Measurements from ENCODE around the gene CENPN. TPM values are rescaled to one million over a fixed set of nuclear protein-coding genes. Genes with fewer than 3 reads are reported as not detected.

Gene CENPN
- total and polyA plus RNA-seq, 5 donors from 2014 or later, result 3.4 to 13.5 (median 7.5) TPM

DNA sequence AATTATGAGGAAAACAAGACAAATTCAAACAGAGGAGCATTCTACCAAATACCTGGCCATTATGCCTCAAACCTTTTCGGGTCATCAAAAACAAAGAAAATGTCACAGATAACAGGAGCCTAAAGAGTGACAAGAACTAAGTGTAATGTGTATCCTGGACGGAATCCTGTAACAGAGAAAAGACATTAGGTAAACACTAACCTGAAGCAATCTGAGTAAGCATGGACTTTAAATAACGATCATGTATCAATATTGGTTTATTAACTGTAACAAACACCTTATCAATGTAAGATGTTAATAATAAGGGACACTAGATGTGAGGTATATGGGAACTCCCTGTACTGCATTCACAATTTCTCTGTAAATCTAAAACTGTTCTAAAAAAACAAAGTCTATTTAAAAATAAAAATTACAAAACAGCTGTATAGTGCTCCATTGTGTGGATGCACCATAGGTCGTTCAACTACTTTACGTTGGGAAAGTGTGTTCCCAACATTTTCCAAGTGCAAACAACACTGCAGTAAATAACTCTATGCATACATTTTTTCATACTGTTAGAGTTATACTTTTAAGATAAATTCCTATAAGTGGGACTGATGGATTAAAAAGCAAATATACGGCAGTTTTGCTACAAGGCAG lies 15.1 kb upstream of the CENPN start:
- no peaks in the 10 kb centered on the region for H3K9me3 ChIP-seq (ENCODE audit: control insufficient read depth in 2 of 2, low read length in 2 of 2)
- no peaks in the 10 kb centered on the region for H3K9me3 Mint-ChIP-seq
- H3K27me3 ChIP-seq (ENCODE audit: control insufficient read depth, insufficient read depth, low read length), result no peaks in the 10 kb centered on the region
- no peak overlapping the region for H3K27ac Mint-ChIP-seq
- H3K4me3 ChIP-seq (ENCODE audit: low read depth, low read length), result no peak overlapping the region
- H3K27ac ChIP-seq (ENCODE audit: insufficient read depth, low read length, poor library complexity, severe bottlenecking), result no peak overlapping the region
- peaks cover 4% of the 10 kb centered on the region for H3K4me1 ChIP-seq (ENCODE audit: control insufficient read depth, insufficient read depth, low read length, poor library complexity, severe bottlenecking)
- H3K4me3 Mint-ChIP-seq, result no peak overlapping the region
- peaks cover 24% of the 10 kb centered on the region for H3K36me3 ChIP-seq (ENCODE audit: control insufficient read depth, insufficient read depth, low read length)
- ATAC-seq (ENCODE audit: low read depth in 2 of 2) (no peak), DNase-seq (no peak)
- H3K27me3 Mint-ChIP-seq, result no peaks in the 10 kb centered on the region
- H3K36me3 Mint-ChIP-seq, result peaks cover 3% of the 10 kb centered on the region
- peaks cover 31 to 67% (median 44%) of the 10 kb centered on the region in 4 donors for H3K4me1 Mint-ChIP-seq

DNA sequence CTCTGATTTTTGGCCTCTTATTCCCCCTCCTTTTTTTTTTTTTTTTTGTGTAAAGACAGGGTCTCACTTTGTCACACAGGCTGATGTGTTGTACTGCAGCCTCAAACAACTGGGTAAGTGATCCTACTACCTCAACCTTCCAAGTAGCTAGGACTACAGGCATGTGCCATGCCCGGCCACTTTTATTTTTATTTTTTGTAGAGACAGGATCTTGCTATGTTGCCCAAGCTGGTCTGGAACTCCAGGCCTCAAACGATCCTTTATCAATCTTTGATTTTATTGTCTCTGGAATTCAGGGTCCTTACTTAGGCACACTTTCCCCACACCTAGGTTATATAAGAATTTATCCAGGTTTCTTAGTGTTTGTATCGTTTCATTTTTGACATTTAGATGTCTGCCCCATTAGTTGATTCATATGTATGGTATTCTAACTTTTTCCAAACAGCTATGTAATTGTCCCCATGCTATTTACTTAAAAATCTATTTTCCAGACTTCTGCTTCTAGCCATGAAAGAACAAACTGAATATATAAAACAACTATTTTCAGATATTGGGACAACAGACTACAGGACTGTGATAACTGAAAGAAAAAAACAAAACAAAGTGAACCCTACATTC lies 14.2 kb upstream of the CENPN start:
- ATAC-seq (ENCODE audit: low read depth in 2 of 2) (no peak), DNase-seq (no peak)
- no peak overlapping the region for H3K4me3 ChIP-seq (ENCODE audit: low read depth, low read length)
- Mint-ChIP-seq H3K4me1 (peaks cover 28 to 68% (median 42%) of the 10 kb centered on the region in 4 donors), H3K27me3 (no peaks in the 10 kb centered on the region), H3K27ac (peak overlapping the region; percentile 29 to 82 (median 60)), H3K9me3 (no peaks in the 10 kb centered on the region), H3K36me3 (peaks cover 3% of the 10 kb centered on the region), H3K4me3 (peak overlapping the region in 3 of 4 donors; percentile 23 to 32 (median 31))
- H3K4me1 ChIP-seq (ENCODE audit: control insufficient read depth, insufficient read depth, low read length, poor library complexity, severe bottlenecking), result peaks cover 6% of the 10 kb centered on the region
- no peaks in the 10 kb centered on the region for H3K9me3 ChIP-seq (ENCODE audit: control insufficient read depth in 2 of 2, low read length in 2 of 2)
- peaks cover 23% of the 10 kb centered on the region for H3K36me3 ChIP-seq (ENCODE audit: control insufficient read depth, insufficient read depth, low read length)
- no peaks in the 10 kb centered on the region for H3K27me3 ChIP-seq (ENCODE audit: control insufficient read depth, insufficient read depth, low read length)
- H3K27ac ChIP-seq (ENCODE audit: insufficient read depth, low read length, poor library complexity, severe bottlenecking), result no peak overlapping the region

DNA sequence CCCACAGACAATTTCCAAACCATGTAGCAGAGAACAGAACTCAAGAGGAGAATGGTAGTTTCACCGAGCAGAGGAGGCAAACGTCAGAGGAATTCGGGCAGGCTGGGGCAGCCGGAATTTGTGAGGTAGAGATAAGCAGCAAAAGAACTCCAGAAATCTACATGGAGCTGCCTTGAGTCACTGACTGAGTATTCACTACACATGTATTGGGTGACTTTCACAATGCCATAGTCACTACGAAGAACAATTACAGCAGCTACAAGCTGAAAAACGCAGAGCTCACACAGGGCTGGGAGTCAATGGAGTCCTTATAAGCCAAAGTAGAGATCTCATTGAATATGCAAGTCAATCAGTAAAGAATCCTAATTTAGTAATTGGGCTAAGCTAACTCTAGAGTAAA lies 13.7 kb upstream of the CENPN start:
- DNase-seq (no peak), ATAC-seq (ENCODE audit: low read depth in 2 of 2) (no peak)
- Mint-ChIP-seq H3K27me3 (no peaks in the 10 kb centered on the region), H3K4me3 (peak overlapping the region in 2 of 4 donors; percentile 23 to 32), H3K9me3 (no peaks in the 10 kb centered on the region), H3K4me1 (peaks cover 33 to 68% (median 43%) of the 10 kb centered on the region in 4 donors), H3K27ac (peak overlapping the region; percentile 29 to 82 (median 60)), H3K36me3 (peaks cover 3% of the 10 kb centered on the region)
- H3K27me3 ChIP-seq (ENCODE audit: control insufficient read depth, insufficient read depth, low read length), result no peaks in the 10 kb centered on the region
- H3K36me3 ChIP-seq (ENCODE audit: control insufficient read depth, insufficient read depth, low read length), result peaks cover 20% of the 10 kb centered on the region
- H3K27ac ChIP-seq (ENCODE audit: insufficient read depth, low read length, poor library complexity, severe bottlenecking), result no peak overlapping the region
- no peak overlapping the region for H3K4me3 ChIP-seq (ENCODE audit: low read depth, low read length)
- H3K9me3 ChIP-seq (ENCODE audit: control insufficient read depth in 2 of 2, low read length in 2 of 2), result no peaks in the 10 kb centered on the region
- peaks cover 9% of the 10 kb centered on the region for H3K4me1 ChIP-seq (ENCODE audit: control insufficient read depth, insufficient read depth, low read length, poor library complexity, severe bottlenecking)

DNA sequence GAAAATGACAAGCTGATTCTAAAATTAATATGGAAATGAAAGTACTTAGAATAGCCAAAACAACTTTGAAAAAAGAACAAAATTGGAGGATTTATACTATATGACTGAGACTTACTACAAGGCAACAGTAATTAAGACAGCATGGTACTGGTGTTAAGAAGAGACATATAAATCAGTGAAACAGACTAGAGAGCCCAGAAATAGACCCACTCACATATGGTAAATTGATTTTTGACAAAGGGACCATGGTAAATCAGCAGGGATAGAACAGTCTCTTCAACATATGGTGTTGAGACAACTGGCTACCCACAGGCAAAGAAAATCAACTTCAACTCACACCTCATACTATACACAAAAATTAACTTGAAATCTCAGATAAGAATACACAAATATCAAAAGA lies 13.2 kb upstream of the CENPN start:
- Histone ChIP-seq H3K4me3 (ENCODE audit: low read depth, low read length) (no peak overlapping the region), H3K27ac (ENCODE audit: insufficient read depth, low read length, poor library complexity, severe bottlenecking) (no peak overlapping the region), H3K36me3 (ENCODE audit: control insufficient read depth, insufficient read depth, low read length) (peaks cover 19% of the 10 kb centered on the region), H3K4me1 (ENCODE audit: control insufficient read depth, insufficient read depth, low read length, poor library complexity, severe bottlenecking) (peaks cover 9% of the 10 kb centered on the region), H3K9me3 (ENCODE audit: control insufficient read depth in 2 of 2, low read length in 2 of 2) (no peaks in the 10 kb centered on the region), H3K27me3 (ENCODE audit: control insufficient read depth, insufficient read depth, low read length) (no peaks in the 10 kb centered on the region)
- peaks cover 3% of the 10 kb centered on the region for H3K36me3 Mint-ChIP-seq
- DNase-seq (no peak), ATAC-seq (ENCODE audit: low read depth in 2 of 2) (no peak)
- no peaks in the 10 kb centered on the region for H3K9me3 Mint-ChIP-seq
- peaks cover 37 to 68% (median 45%) of the 10 kb centered on the region in 4 donors for H3K4me1 Mint-ChIP-seq
- H3K27me3 Mint-ChIP-seq, result no peaks in the 10 kb centered on the region
- H3K27ac Mint-ChIP-seq, result peak overlapping the region in 2 of 3 donors; percentile 2 to 29
- peak overlapping the region in 2 of 4 donors; percentile 23 to 59 for H3K4me3 Mint-ChIP-seq

DNA sequence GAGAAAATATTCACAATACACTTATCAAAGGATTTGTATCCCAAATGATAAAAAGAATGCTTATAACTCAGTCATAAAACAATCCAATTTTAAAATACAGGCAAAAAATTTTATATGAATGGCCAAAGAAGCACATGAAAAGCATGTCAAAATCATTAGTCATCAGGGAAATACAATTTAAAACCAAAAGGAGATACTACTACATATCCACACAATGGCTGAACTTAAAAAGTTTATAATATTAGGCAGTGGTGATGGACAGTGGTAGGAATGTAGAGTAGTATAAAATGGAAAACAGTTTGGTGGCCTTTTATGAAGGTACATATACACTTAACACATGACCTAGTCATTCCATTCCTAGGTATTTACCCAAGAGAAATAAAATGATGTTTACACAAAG lies 12.6 kb upstream of the CENPN start:
- H3K4me1 Mint-ChIP-seq, result peaks cover 38 to 70% (median 51%) of the 10 kb centered on the region in 4 donors
- no peak for DNase-seq
- no peak for ATAC-seq (ENCODE audit: low read depth in 2 of 2)
- no peaks in the 10 kb centered on the region for H3K9me3 Mint-ChIP-seq
- Histone ChIP-seq H3K4me3 (ENCODE audit: low read depth, low read length) (no peak overlapping the region), H3K4me1 (ENCODE audit: control insufficient read depth, insufficient read depth, low read length, poor library complexity, severe bottlenecking) (peaks cover 9% of the 10 kb centered on the region), H3K27ac (ENCODE audit: insufficient read depth, low read length, poor library complexity, severe bottlenecking) (no peak overlapping the region), H3K27me3 (ENCODE audit: control insufficient read depth, insufficient read depth, low read length) (no peaks in the 10 kb centered on the region), H3K9me3 (ENCODE audit: control insufficient read depth in 2 of 2, low read length in 2 of 2) (no peaks in the 10 kb centered on the region), H3K36me3 (ENCODE audit: control insufficient read depth, insufficient read depth, low read length) (peaks cover 18% of the 10 kb centered on the region)
- peak overlapping the region in 1 of 3 donors; percentile 29 for H3K27ac Mint-ChIP-seq
- peak overlapping the region in 1 of 4 donors; percentile 23 for H3K4me3 Mint-ChIP-seq
- H3K36me3 Mint-ChIP-seq, result peaks cover 8% of the 10 kb centered on the region
- H3K27me3 Mint-ChIP-seq, result no peaks in the 10 kb centered on the region

DNA sequence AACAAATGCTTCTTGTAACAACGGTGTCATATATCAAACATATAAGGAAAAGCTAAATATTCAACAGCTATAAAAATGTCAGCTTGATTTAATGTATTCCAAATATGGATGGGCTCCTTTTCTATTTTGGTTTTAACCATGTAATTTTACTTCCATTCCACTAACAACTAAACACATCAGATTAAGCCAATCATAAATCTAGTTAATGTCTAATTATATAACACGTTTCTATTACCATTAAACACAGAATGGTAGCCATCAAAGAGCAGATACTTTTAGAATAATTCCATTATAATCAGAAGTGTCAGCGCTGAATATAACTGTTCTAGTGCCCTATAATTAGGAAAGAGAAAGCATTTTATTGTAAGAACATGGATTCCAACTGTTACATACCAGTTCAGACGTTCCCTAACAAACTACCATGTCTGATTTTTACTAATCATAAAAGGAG lies 10.3 kb upstream of the CENPN start:
- H3K36me3 Mint-ChIP-seq, result peaks cover 5% of the 10 kb centered on the region
- no peaks in the 10 kb centered on the region for H3K27me3 ChIP-seq (ENCODE audit: control insufficient read depth, insufficient read depth, low read length)
- DNase-seq, result no peak
- no peaks in the 10 kb centered on the region for H3K27me3 Mint-ChIP-seq
- H3K9me3 Mint-ChIP-seq, result no peaks in the 10 kb centered on the region
- H3K4me1 Mint-ChIP-seq, result peaks cover 45 to 84% (median 65%) of the 10 kb centered on the region in 4 donors
- no peaks in the 10 kb centered on the region for H3K9me3 ChIP-seq (ENCODE audit: control insufficient read depth in 2 of 2, low read length in 2 of 2)
- H3K36me3 ChIP-seq (ENCODE audit: control insufficient read depth, insufficient read depth, low read length), result peaks cover 6% of the 10 kb centered on the region
- ATAC-seq (ENCODE audit: low read depth in 2 of 2), result no peak
- H3K27ac Mint-ChIP-seq, result peak overlapping the region; percentile 96 to 99 (median 98)
- peak overlapping the region; percentile 85 for H3K27ac ChIP-seq (ENCODE audit: insufficient read depth, low read length, poor library complexity, severe bottlenecking)
- H3K4me3 ChIP-seq (ENCODE audit: low read depth, low read length), result peak overlapping the region; percentile 99
- peaks cover 9% of the 10 kb centered on the region for H3K4me1 ChIP-seq (ENCODE audit: control insufficient read depth, insufficient read depth, low read length, poor library complexity, severe bottlenecking)
- H3K4me3 Mint-ChIP-seq, result peak overlapping the region; percentile 89 to 98 (median 93)

DNA sequence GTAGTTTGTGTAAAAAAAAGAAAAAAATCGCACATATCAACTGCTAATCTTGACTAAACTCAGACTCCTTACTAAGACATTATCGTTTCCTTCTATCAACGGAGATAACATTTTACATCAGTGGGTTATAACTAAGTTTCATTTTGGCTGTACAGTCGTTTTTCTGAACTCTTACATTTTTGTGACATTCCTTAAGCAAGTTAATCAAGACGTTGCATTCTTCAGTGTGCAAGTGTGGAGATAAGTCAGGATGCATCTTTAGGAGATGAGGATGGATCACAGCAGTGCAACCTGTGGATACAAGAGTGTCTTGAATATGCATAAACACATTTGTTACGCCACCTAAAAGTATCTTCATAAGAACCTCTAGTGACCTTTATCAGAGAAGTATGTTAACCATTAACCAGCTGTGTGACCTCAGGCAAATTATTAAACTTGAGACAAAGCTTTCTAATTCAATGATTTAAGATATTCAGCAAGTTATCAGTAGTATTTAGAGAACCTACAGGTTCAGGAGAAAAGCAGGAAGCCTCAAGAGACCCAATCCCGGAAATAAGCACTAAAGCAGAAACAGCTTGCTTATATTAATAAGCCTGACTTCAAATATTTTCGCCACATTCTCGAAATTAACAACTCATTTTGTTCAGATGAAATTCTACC lies 9.7 kb upstream of the CENPN start:
- Histone ChIP-seq H3K27me3 (ENCODE audit: control insufficient read depth, insufficient read depth, low read length) (no peaks in the 10 kb centered on the region), H3K27ac (ENCODE audit: insufficient read depth, low read length, poor library complexity, severe bottlenecking) (peak overlapping the region; percentile 85), H3K4me1 (ENCODE audit: control insufficient read depth, insufficient read depth, low read length, poor library complexity, severe bottlenecking) (peaks cover 9% of the 10 kb centered on the region), H3K4me3 (ENCODE audit: low read depth, low read length) (peak overlapping the region; percentile 99), H3K9me3 (ENCODE audit: control insufficient read depth in 2 of 2, low read length in 2 of 2) (no peaks in the 10 kb centered on the region), H3K36me3 (ENCODE audit: control insufficient read depth, insufficient read depth, low read length) (peaks cover 2% of the 10 kb centered on the region)
- DNase-seq (peak in 2 of 3 donors; percentile 30 to 67), ATAC-seq (ENCODE audit: low read depth in 2 of 2) (peak; percentile 56 to 61)
- H3K36me3 Mint-ChIP-seq, result peaks cover 5% of the 10 kb centered on the region
- no peaks in the 10 kb centered on the region for H3K27me3 Mint-ChIP-seq
- peak overlapping the region; percentile 96 to 99 (median 98) for H3K27ac Mint-ChIP-seq
- H3K4me3 Mint-ChIP-seq, result peak overlapping the region; percentile 89 to 98 (median 93)
- no peaks in the 10 kb centered on the region for H3K9me3 Mint-ChIP-seq
- H3K4me1 Mint-ChIP-seq, result peaks cover 46 to 89% (median 66%) of the 10 kb centered on the region in 4 donors
